HS-5 (cell line): ENCODE measurements around the gene SCN10A.

ENCODE experiments used
- DNase-seq: peaks from one replicate; pipeline ENCODE4 v3.0.0-alpha.2; 2012; ENCODE audit warnings: low read depth

The SCN10A gene

GRCh38 chr3:38773528-38773927 is 42.5 kb downstream of the SCN10A start:
- no peak for DNase-seq

GRCh38 chr3:38763569-38763968 is 52.4 kb downstream of the SCN10A start:
- no peak for DNase-seq

- DNase-seq: no peak
Observed at GRCh38 chr3:38758557-38758956, 57.5 kb downstream of the SCN10A start.

- peak; percentile 4 for DNase-seq
Observed at GRCh38 chr3:38757721-38758120, 58.3 kb downstream of the SCN10A start.

GRCh38 chr3:38756892-38757291 is 59.1 kb downstream of the SCN10A start:
- DNase-seq: no peak

- no peak for DNase-seq
Observed at GRCh38 chr3:38755130-38755529, 60.9 kb downstream of the SCN10A start.

- no peak for DNase-seq
Observed at GRCh38 chr3:38746641-38747040, 69.4 kb downstream of the SCN10A start.

- no peak for DNase-seq
Observed at GRCh38 chr3:38743043-38743442, 73.0 kb downstream of the SCN10A start.

- DNase-seq: no peak
Observed at GRCh38 chr3:38742550-38742949, 73.5 kb downstream of the SCN10A start.

GRCh38 chr3:38740537-38740936 is 75.5 kb downstream of the SCN10A start:
- DNase-seq: no peak

- DNase-seq: no peak
Observed at GRCh38 chr3:38739931-38740330, 76.1 kb downstream of the SCN10A start.

- no peak for DNase-seq
Observed at GRCh38 chr3:38739396-38739689, 76.7 kb downstream of the SCN10A start.

GRCh38 chr3:38738630-38739395 is 77.2 kb downstream of the SCN10A start:
- no peak for DNase-seq

- no peak for DNase-seq
Observed at GRCh38 chr3:38731522-38731921, 84.5 kb downstream of the SCN10A start.

GRCh38 chr3:38730281-38730680 is 85.7 kb downstream of the SCN10A start:
- DNase-seq: peak; percentile 40

GRCh38 chr3:38728008-38728407 is 88.0 kb downstream of the SCN10A start:
- DNase-seq: no peak

- DNase-seq: no peak
Observed at GRCh38 chr3:38726751-38727150, 89.3 kb downstream of the SCN10A start.

- DNase-seq: peak; percentile 51
Observed at GRCh38 chr3:38725726-38726419, 90.1 kb downstream of the SCN10A start.

GRCh38 chr3:38724392-38724736 is 91.7 kb downstream of the SCN10A start:
- DNase-seq: no peak

GRCh38 chr3:38723569-38724391 is 92.2 kb downstream of the SCN10A start:
- no peak for DNase-seq

- DNase-seq: no peak
Observed at GRCh38 chr3:38722781-38723568, 93.0 kb downstream of the SCN10A start.

GRCh38 chr3:38721207-38721772 is 94.7 kb downstream of the SCN10A start:
- DNase-seq: no peak
